Adrenal gland (tissue), 12 donors: ENCODE data around the gene NMRK2. TPM values are rescaled to one million over a fixed set of nuclear protein-coding genes. Genes with fewer than 3 reads are reported as not detected.
"Not testable (repeated sequence)": the region's sequence is repeated elsewhere in the genome, so short reads cannot be mapped to it uniquely, and the experiment has no call there.

Source experiments
- DNase-seq, 7 donors: peaks; one replicate each; pipeline ENCODE4 v3.0.0-alpha.2; 2019 to 2020
- H3K27ac ChIP-seq, 5 donors: fragments of 200-600 bp; sonication (generic) in 4 of 5; 1 replicate in 3 of 5; 2 replicates in 2 of 5; pipeline versions ENCODE4 v1.5.1 to v1.8.0; 2016 to 2020; ENCODE audit warnings: mild to moderate bottlenecking in 1 of 5
- H3K27me3 ChIP-seq: fragments of 200-600 bp; 2 replicates; pipeline ENCODE4 v1.8.0; 2021
- H3K36me3 ChIP-seq, 2 donors: fragments of 200-600 bp; replicated peaks in 1 of 2; 1 replicate in 1 of 2; 2 replicates in 1 of 2; pipeline versions ENCODE4 v1.5.1 to v1.8.0; 2018 to 2022
- H3K4me1 ChIP-seq, 2 donors: fragments of 200-600 bp; replicated peaks in 1 of 2; 1 replicate in 1 of 2; 2 replicates in 1 of 2; pipeline versions ENCODE4 v1.5.1 to v1.8.0; 2018 to 2021
- H3K4me3 ChIP-seq, 4 donors: fragments of 200-600 bp; sonication (generic) in 3 of 4; one replicate each; pipeline ENCODE4 v1.5.1; 2016 to 2018
- H3K9me3 ChIP-seq, 3 donors: fragments of 200-600 bp; sonication (generic) in 1 of 3; replicated peaks in 1 of 3; 1 replicate in 2 of 3; 2 replicates in 1 of 3; pipeline versions ENCODE4 v1.5.1 to v1.8.0; 2016 to 2021
- POLR2A ChIP-seq, 2 donors: fragments of 450-650 bp; IDR thresholded peaks; one replicate each; pipeline ENCODE4 v1.6.1; 2017; ENCODE audit warnings: antibody characterized with exemption in 2 of 2, mild to moderate bottlenecking in 2 of 2, moderate library complexity in 1 of 2
- WGBS, 4 donors: extraction: QIAGEN DNeasy Blood & Tissue Kit in 2 of 4; methylation state at CpG; one replicate each; pipeline versions ENCODE4 v1.1.5 to v1.1.7; 2013 to 2017; 5-methylcytosine and 5-hydroxymethylcytosine counted together
- intact Hi-C, 2 donors: fragments of 100-400 bp; cut with DNase I; formaldehyde crosslinking; loops; one replicate each; pipeline versions ENCODE4 v1.14.1 to v1.15.0; 2022 to 2023
- polyA plus RNA-seq, 3 donors: library from polyadenylated mRNA; stranded (reverse); fragments of 200-250 nt in 2 of 3; fragments of 350-450 nt in 1 of 3; fragmentation: Illumina TruSeq in 1 of 3; extraction: RNeasy Lipid Tissue Mini Kit (QIAGEN cat#74804) in 1 of 3; gene quantifications; one replicate each; pipeline ENCODE4 v1.2.3, GENCODE V29; 2013 to 2014
- total RNA-seq, 9 donors: library from RNA; depleted of rRNA in 4 of 9; stranded (reverse); fragments of >200 nt in 4 of 9; fragments of 120-200 nt in 1 of 9; fragmentation: NEBNext Ultra II Directional in 1 of 9; extraction: Animal tissue kit (Norgen Biotek cat#: 25700) in 1 of 9; gene quantifications; one replicate each; pipeline versions ENCODE4 v1.1.0 to v1.2.4, GENCODE V29; 2013 to 2023
- TF ChIP-seq, protein P1 (sequence below), 6 experiments: fragments of 450-650 bp in 4 of 6; fragments of 200-600 bp in 2 of 6; sonication (generic) in 1 of 6; IDR thresholded peaks; 1 replicate in 5 of 6; 2 replicates in 1 of 6; pipeline versions ENCODE4 v1.5.1 to v1.8.0; 2016 to 2021; ENCODE audit warnings: antibody characterized with exemption in 6 of 6, mild to moderate bottlenecking in 2 of 6, moderate library complexity in 1 of 6
- donor health status: healthy with polysubstance abuse.
- donor health status: Bipolar disorder and iron deficiency.
- donor health status: DM: yes; HTN: yes; CAD: no.
- donor health status: DM: no; HTN: no; CAD: no.
- donor health status: DM: no; HTN: no; CAD: no.
- donor health status: DM: yes; HTN: yes; CAD: no.

The NMRK2 gene
- total and polyA plus RNA-seq, 12 donors, result 0.36 to 14.7 (median 1.9) TPM; not detected in 4

DNA sequence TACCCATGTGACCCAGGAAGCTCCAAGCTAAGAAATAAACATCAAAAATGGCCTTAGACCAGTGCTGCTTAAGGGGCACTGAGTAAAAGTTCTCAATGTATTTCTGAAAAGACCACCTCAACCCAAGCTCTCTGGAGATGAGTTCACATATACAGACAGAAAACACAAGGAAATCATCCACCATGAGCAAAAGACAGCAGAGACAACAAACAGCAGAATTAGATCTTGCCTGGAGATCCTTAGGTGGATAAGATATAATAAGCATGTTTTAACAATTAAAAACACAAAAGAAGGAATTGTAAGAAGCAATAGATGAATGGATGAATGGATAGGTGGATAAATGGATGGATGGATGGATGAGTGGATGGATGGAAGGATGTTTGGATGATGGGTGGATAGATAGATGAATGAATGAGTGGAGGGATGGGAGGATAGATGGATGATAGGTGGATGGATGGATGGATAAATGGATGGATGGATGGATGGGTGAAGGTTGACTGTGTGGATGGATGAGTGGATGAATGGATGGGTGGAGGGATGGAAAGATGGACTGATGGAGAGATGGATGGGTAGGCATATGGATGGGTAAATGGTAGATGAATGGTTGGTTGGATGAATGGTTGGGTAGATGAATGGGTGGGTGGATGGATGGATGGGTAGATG is 9.6 kb upstream of the NMRK2 start:
- TF ChIP-seq, protein P1, sequence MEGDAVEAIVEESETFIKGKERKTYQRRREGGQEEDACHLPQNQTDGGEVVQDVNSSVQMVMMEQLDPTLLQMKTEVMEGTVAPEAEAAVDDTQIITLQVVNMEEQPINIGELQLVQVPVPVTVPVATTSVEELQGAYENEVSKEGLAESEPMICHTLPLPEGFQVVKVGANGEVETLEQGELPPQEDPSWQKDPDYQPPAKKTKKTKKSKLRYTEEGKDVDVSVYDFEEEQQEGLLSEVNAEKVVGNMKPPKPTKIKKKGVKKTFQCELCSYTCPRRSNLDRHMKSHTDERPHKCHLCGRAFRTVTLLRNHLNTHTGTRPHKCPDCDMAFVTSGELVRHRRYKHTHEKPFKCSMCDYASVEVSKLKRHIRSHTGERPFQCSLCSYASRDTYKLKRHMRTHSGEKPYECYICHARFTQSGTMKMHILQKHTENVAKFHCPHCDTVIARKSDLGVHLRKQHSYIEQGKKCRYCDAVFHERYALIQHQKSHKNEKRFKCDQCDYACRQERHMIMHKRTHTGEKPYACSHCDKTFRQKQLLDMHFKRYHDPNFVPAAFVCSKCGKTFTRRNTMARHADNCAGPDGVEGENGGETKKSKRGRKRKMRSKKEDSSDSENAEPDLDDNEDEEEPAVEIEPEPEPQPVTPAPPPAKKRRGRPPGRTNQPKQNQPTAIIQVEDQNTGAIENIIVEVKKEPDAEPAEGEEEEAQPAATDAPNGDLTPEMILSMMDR (IDR thresholded peaks at IDR 0.05), result no peak
- intact Hi-C loops, result no loop called here
- no peaks in the 10 kb centered on the region for H3K9me3 ChIP-seq

DNA sequence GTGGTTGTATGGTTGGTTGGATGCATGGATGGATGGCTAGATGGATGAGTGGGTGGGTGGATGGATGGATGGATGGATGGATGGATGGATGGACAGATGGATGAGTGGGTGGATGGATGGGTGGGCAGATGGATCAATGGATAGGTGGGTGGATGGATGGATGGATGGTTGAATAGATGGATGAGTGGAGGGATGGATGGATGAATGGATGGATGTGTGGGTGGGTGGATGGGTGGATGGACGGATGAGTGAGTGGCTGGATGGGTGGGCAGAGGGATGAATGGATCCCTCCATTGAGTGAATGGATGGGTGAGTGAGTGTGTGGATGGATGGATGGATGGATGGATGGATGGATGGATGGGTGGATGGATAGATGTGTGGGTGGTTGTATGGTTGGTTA is 9.0 kb upstream of the NMRK2 start:
- Histone ChIP-seq H3K27me3 (no peaks in the 10 kb centered on the region), H3K9me3 (no peaks in the 10 kb centered on the region), H3K4me1 (no peaks in the 10 kb centered on the region), H3K27ac (no peak overlapping the region), H3K36me3 (no peaks in the 10 kb centered on the region), H3K4me3 (no peak overlapping the region)
- DNase-seq, result no peak
- TF ChIP-seq, protein P1 (IDR thresholded peaks at IDR 0.05), result no peak
- TF ChIP-seq POLR2A (IDR thresholded peaks at IDR 0.05), result no peak
- 75 to 84% (median 77%) methylated on average over 1 of the region's 1 CpG for WGBS, 4 donors
- intact Hi-C loops, result no loop called here

More for the DNA sequence above, 9.6 kb upstream of the NMRK2 start:
- no peaks in the 10 kb centered on the region for H3K4me1 ChIP-seq
- H3K4me3 ChIP-seq, result no peak overlapping the region
- no peak for DNase-seq
- no peaks in the 10 kb centered on the region for H3K36me3 ChIP-seq
- no peaks in the 10 kb centered on the region for H3K27me3 ChIP-seq
- no peak overlapping the region for H3K27ac ChIP-seq

DNA sequence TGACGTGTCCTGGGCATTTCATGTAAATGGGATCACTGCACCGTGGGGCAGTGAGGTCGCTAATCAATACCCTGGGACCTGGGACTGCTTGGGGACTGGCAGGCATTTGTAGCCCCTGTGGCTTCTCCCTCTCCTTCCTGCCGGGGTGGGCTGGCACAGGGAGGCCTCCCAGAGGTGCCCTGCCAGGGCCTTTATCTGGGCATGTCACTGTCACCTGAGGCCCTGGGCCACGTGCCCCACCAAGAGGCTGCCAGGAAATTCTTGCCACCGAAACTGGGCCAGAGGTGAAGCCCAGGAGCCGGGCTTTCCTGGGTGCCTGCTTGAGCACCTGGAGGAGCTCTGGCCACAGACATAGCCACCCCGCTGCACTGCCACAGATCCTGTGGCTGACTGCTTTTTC is 1.8 kb upstream of the NMRK2 start:
- Histone ChIP-seq H3K4me1 (peaks cover 4 to 8% of the 10 kb centered on the region in 2 donors), H3K9me3 (no peaks in the 10 kb centered on the region), H3K27ac (no peak overlapping the region), H3K4me3 (no peak overlapping the region), H3K36me3 (no peaks in the 10 kb centered on the region), H3K27me3 (peaks cover 7% of the 10 kb centered on the region)
- intact Hi-C loops, result no loop called here
- no peak for DNase-seq
- TF ChIP-seq, protein P1 (IDR thresholded peaks at IDR 0.05), result no peak
- no peak for TF ChIP-seq POLR2A (IDR thresholded peaks at IDR 0.05)
- 77 to 100% (median 79%) methylated on average over 3 to 8 of the region's 8 CpGs for WGBS, 4 donors

DNA sequence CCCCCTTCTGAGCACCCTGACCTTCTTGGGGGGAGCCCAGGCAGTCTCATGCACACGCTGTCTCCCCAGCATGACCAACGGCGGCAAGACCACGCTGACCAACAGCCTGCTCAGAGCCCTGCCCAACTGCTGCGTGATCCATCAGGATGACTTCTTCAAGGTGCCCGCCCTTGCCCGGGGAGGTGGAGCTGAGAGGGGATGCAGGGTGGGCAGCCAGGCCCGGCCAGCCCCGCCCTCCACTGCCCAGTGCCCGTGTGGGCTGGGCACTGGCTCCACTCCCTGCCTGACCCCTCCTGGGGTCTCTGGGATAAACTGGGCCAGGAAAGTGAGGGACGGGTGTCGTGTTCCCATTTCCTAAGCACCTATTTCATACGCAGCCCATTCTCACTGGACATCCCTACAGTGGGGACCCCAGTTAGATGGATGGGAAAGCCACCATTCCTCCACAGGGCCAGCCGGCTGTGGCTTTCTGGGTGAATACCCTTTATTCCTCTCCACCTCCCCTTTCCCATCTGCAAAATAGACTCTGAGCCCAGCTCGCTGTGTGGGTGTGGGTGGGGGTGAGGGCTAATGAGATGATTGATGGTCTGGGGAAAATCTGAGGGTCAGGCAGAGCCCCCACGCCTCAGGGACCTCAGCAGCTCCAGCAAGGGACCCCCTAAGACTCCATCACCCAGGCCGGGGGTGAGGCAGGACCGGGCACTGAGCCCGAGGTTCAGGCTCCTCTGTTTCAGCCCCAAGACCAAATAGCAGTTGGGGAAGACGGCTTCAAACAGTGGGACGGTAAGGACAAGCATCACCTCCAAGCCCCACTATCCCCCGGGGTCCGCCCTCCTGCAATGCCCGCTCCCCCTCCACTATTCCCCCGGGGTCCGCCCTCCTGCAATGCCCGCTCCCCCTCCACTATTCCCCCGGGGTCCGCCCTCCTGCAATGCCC is 3.9 kb downstream of the NMRK2 start:
- Histone ChIP-seq H3K36me3 (no peaks in the 10 kb centered on the region), H3K4me3 (no peak overlapping the region), H3K27ac (no peak overlapping the region), H3K4me1 (peaks cover 4 to 8% of the 10 kb centered on the region in 2 donors), H3K9me3 (no peaks in the 10 kb centered on the region), H3K27me3 (peaks cover 7% of the 10 kb centered on the region)
- intact Hi-C loops, result no loop called here
- 79 to 91% (median 86%) methylated on average over 15 to 26 of the region's 29 CpGs for WGBS, 4 donors
- no peak for DNase-seq
- TF ChIP-seq, protein P1 (IDR thresholded peaks at IDR 0.05), result no peak
- no peak for TF ChIP-seq POLR2A (IDR thresholded peaks at IDR 0.05)

DNA sequence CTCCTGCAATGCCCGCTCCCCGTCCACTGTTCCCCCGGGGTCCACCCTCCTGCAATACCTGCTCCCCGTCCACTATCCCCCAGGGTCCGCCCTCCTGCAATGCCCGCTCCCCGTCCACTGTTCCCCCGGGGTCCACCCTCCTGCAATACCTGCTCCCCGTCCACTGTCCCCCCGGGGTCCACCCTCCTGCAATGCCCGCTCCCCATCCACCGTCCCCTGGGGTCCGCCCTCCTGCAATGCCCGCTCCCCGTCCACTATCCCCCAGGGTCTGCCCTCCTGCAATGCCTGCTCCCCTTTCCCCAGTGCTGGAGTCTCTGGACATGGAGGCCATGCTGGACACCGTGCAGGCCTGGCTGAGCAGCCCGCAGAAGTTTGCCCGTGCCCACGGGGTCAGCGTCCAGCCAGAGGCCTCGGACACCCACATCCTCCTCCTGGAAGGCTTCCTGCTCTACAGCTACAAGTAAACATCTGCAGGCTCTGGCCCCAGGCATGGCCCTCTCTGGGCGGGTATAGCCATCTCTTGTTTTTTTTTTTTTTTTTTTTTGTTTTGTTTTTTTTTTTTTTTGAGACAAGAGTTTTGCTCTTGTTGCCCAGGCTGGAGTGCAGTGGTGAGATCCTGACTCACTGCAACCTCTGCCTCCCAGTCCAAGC is 5.6 kb downstream of the NMRK2 start:
- intact Hi-C loops, DNase-seq, H3K4me3 ChIP-seq, H3K9me3 ChIP-seq, H3K4me1 ChIP-seq, H3K27ac ChIP-seq, H3K36me3 ChIP-seq, H3K27me3 ChIP-seq: not testable (repeated sequence)
- 90 to 98% (median 94%) methylated on average over 15 to 22 of the region's 22 CpGs for WGBS, 4 donors
